CD4-positive, alpha-beta T cell (primary cell): ENCODE measurements around the gene SPOCK1. TPM values are rescaled to one million over a fixed set of nuclear protein-coding genes. Genes with fewer than 3 reads are reported as not detected.

Experiments used
- ATAC-seq: fragments of 200-7000 bp; cut with Tn5 transposase; one replicate; pipeline ENCODE4 v1.10.0; 2022; ENCODE audit warnings: mild to moderate bottlenecking; ENCODE audit not compliant: poor library complexity
- CTCF ChIA-PET: fragments of 350-600 bp; sonication (Branson Sonifier 250); formaldehyde crosslinking; loops from one replicate; lab custom pipeline; 2021; ENCODE audit warnings: antibody characterized with exemption, inconsistent platforms; lab: Charles Lee
- POLR2A ChIA-PET: fragments of 350-600 bp; sonication (Branson Sonifier 250); formaldehyde crosslinking; loops from one replicate; lab custom pipeline; 2021; ENCODE audit warnings: antibody characterized with exemption, inconsistent platforms; lab: Charles Lee
- DNase-seq, 14 experiments: peaks; one replicate each; pipeline ENCODE4 v3.0.0-alpha.2; 2013 to 2020; ENCODE audit warnings: mixed read lengths in 2 of 14
- H3K27ac ChIP-seq, 2 donors: one replicate each; pipeline versions ENCODE4 v1.5.1 to v1.7.0; 2013; ENCODE audit warnings: low read length in 2 of 2, low read depth in 1 of 2, mild to moderate bottlenecking in 1 of 2
- H3K27me3 ChIP-seq, 2 experiments: 1 replicate in 1 of 2; 2 replicates in 1 of 2; pipeline versions ENCODE4 v1.6.1 to v1.7.0; 2013; ENCODE audit warnings: low read length in 2 of 2, control low read depth in 1 of 2, mild to moderate bottlenecking in 1 of 2, moderate library complexity in 1 of 2; ENCODE audit not compliant: insufficient read depth in 2 of 2, control insufficient read depth in 1 of 2
- H3K36me3 ChIP-seq: one replicate; pipeline ENCODE4 v1.6.1; 2013; ENCODE audit warnings: low read length, control low read depth; ENCODE audit not compliant: insufficient read depth
- H3K4me1 ChIP-seq: one replicate; pipeline ENCODE4 v1.6.1; 2013; ENCODE audit warnings: low read length, control low read depth; ENCODE audit not compliant: insufficient read depth
- H3K4me3 ChIP-seq: one replicate; pipeline ENCODE4 v1.5.1; 2013; ENCODE audit warnings: mild to moderate bottlenecking, low read length, moderate library complexity
- H3K9me3 ChIP-seq, 2 experiments: 1 replicate in 1 of 2; 2 replicates in 1 of 2; pipeline versions ENCODE4 v1.6.1 to v1.7.0; 2013; ENCODE audit warnings: low read length in 2 of 2, mild to moderate bottlenecking in 2 of 2, control low read depth in 1 of 2, moderate library complexity in 1 of 2; ENCODE audit not compliant: control insufficient read depth in 1 of 2, insufficient read depth in 1 of 2
- H3K27ac Mint-ChIP-seq: one replicate; pipeline ENCODE4 v1.8.0; 2020; ENCODE audit warnings: mixed read lengths
- H3K27me3 Mint-ChIP-seq: one replicate; pipeline ENCODE4 v1.8.0; 2021; ENCODE audit warnings: mixed read lengths
- H3K36me3 Mint-ChIP-seq: one replicate; pipeline ENCODE4 v1.8.0; 2021; ENCODE audit warnings: low read depth, mixed read lengths
- H3K4me1 Mint-ChIP-seq: one replicate; pipeline ENCODE4 v1.8.0; 2021; ENCODE audit warnings: low read depth, mixed read lengths
- H3K4me3 Mint-ChIP-seq: one replicate; pipeline ENCODE4 v1.8.0; 2020; ENCODE audit warnings: mild to moderate bottlenecking, mixed read lengths
- H3K9me3 Mint-ChIP-seq: one replicate; pipeline ENCODE4 v1.8.0; 2020; ENCODE audit warnings: mixed read lengths
- CTCF ChIP-seq: fragments of 200-600 bp; IDR thresholded peaks from one replicate; pipeline ENCODE4 v1.8.0; 2022; ENCODE audit warnings: antibody characterized with exemption, mild to moderate bottlenecking
- intact Hi-C, 2 experiments: fragments of 100-400 bp; cut with DNase I in 1 of 2; cut with micrococcal nuclease in 1 of 2; formaldehyde crosslinking; loops; one replicate each; pipeline versions ENCODE4 v1.15.1 to v1.9.0; 2023 to 2025; cut with DNase I, micrococcal nuclease
- total RNA-seq, 174 experiments: library from RNA in 2 of 174; stranded (reverse) in 2 of 174; gene quantifications; one replicate each; pipeline ENCODE4 v1.2.3 and lab custom pipeline; 2021 to 2026

Gene SPOCK1
- total RNA-seq, 2 experiments from 2014 or later = not detected

DNA sequence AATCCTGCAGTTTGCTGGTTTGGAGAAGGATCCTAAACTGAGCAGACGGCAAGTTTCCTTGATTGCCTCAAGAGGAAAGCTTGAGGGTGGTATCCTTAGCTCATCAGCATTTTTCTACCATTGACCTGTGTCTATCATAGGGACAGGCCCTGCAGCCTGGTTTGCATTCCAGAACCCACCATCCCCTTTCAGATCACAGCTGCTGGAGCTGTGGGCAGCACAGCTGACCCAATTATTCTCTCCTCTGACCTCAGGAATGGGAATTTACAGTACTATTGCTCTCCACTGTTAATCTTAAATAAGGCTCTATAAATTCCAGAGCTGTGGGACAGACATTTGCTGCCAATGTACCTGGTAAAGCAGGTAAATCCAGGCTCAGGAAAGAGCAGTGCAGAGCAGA is 163.0 kb downstream of the SPOCK1 start:
- no peaks in the 10 kb centered on the region for H3K36me3 Mint-ChIP-seq
- H3K4me3 ChIP-seq = no peak overlapping the region
- intact Hi-C loops = no loop called here
- TF ChIP-seq CTCF = no peak
- DNase-seq = no peak
- peaks cover 8% of the 10 kb centered on the region for H3K27me3 Mint-ChIP-seq
- H3K9me3 ChIP-seq = no peaks in the 10 kb centered on the region
- H3K4me1 Mint-ChIP-seq = no peaks in the 10 kb centered on the region
- POLR2A ChIA-PET = no interaction called here
- no peaks in the 10 kb centered on the region for H3K36me3 ChIP-seq
- H3K4me3 Mint-ChIP-seq = no peak overlapping the region
- H3K27ac Mint-ChIP-seq = no peak overlapping the region
- no peaks in the 10 kb centered on the region for H3K27me3 ChIP-seq
- CTCF ChIA-PET = no interaction called here
- no peaks in the 10 kb centered on the region for H3K4me1 ChIP-seq
- H3K27ac ChIP-seq = no peak overlapping the region
- no peak for ATAC-seq
- H3K9me3 Mint-ChIP-seq = no peaks in the 10 kb centered on the region

- H3K27ac ChIP-seq = no peak overlapping the region
- Mint-ChIP-seq H3K4me3 (no peak overlapping the region), H3K27me3 (peaks cover 5% of the 10 kb centered on the region), H3K9me3 (no peaks in the 10 kb centered on the region), H3K4me1 (no peaks in the 10 kb centered on the region), H3K36me3 (no peaks in the 10 kb centered on the region), H3K27ac (no peak overlapping the region)
- no peaks in the 10 kb centered on the region for H3K9me3 ChIP-seq
- no peaks in the 10 kb centered on the region for H3K36me3 ChIP-seq
- ATAC-seq = no peak
- TF ChIP-seq CTCF = no peak
- intact Hi-C loops = no loop called here
- no peaks in the 10 kb centered on the region for H3K4me1 ChIP-seq
- ChIA-PET CTCF (no interaction called here), POLR2A (no interaction called here)
- no peaks in the 10 kb centered on the region for H3K27me3 ChIP-seq
- no peak for DNase-seq
- no peak overlapping the region for H3K4me3 ChIP-seq
These were observed 163.6 kb downstream of the SPOCK1 start for GRCh38 chr5:137335493-137335892.

DNA sequence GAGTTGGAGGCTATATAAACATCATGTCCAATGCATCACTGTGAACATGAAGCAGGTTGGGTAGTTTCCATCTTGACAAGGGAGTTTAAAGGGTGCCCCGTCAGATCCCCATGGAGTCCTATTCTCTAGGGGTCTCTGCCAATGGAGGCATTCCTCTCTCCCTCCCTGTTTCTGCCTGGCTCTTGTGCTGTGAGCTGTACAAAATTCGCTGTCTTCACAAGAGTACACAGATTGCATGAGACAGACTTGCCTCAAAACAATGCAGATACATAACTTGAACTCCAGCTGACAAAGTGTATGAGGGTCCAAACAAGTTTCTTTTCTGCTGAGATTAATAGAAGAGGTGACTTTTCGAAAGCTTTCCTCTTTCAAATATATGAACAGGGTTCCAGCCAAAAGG is 165.2 kb downstream of the SPOCK1 start:
- H3K36me3 ChIP-seq = no peaks in the 10 kb centered on the region
- DNase-seq (no peak), ATAC-seq (no peak)
- H3K36me3 Mint-ChIP-seq = no peaks in the 10 kb centered on the region
- H3K4me1 Mint-ChIP-seq = no peaks in the 10 kb centered on the region
- ChIA-PET CTCF (interaction anchor here (0.6 kb wide), 1 partner anchor 795 kb away, joined by 3 read pairs; no protein-coding TSS in a partner anchor), POLR2A (no interaction called here)
- intact Hi-C loops = no loop called here
- no peaks in the 10 kb centered on the region for H3K27me3 ChIP-seq
- H3K4me3 ChIP-seq = no peak overlapping the region
- no peaks in the 10 kb centered on the region for H3K27me3 Mint-ChIP-seq
- H3K27ac ChIP-seq = no peak overlapping the region
- no peaks in the 10 kb centered on the region for H3K4me1 ChIP-seq
- TF ChIP-seq CTCF = no peak
- no peak overlapping the region for H3K27ac Mint-ChIP-seq
- no peak overlapping the region for H3K4me3 Mint-ChIP-seq
- no peaks in the 10 kb centered on the region for H3K9me3 Mint-ChIP-seq
- H3K9me3 ChIP-seq = no peaks in the 10 kb centered on the region
